ENCODE measurements around the gene CITED2. TPM values are rescaled to one million over a fixed set of nuclear protein-coding genes. Genes with fewer than 3 reads are reported as not detected.

Gene CITED2
- total and polyA plus RNA-seq, 8 donors, result 15.3 to 102 (median 35.1) TPM

GRCh38 chr6:139330306-139330705 is 44.1 kb downstream of the CITED2 start:
- Histone ChIP-seq H3K36me3 (no peaks in the 10 kb centered on the region), H3K9me3 (no peaks in the 10 kb centered on the region), H3K27me3 (no peaks in the 10 kb centered on the region), H3K4me3 (no peak overlapping the region), H3K4me1 (peaks cover 0 to 3% (median 2%) of the 10 kb centered on the region in 4 donors), H3K27ac (no peak overlapping the region)
- no peak for DNase-seq
- intact Hi-C loops (cut with DNase I; ENCODE audit: low total_unique reads), result no loop called here
- 85 to 92% (median 89%) methylated on average over 5 of the region's 5 CpGs for WGBS, 5 donors
- TF ChIP-seq POLR2A (IDR thresholded peaks at IDR 0.05) (no peak), POLR2AphosphoS5 (IDR thresholded peaks at IDR 0.05) (no peak), EP300 (IDR thresholded peaks at IDR 0.05) (no peak)
- TF ChIP-seq, protein P1, sequence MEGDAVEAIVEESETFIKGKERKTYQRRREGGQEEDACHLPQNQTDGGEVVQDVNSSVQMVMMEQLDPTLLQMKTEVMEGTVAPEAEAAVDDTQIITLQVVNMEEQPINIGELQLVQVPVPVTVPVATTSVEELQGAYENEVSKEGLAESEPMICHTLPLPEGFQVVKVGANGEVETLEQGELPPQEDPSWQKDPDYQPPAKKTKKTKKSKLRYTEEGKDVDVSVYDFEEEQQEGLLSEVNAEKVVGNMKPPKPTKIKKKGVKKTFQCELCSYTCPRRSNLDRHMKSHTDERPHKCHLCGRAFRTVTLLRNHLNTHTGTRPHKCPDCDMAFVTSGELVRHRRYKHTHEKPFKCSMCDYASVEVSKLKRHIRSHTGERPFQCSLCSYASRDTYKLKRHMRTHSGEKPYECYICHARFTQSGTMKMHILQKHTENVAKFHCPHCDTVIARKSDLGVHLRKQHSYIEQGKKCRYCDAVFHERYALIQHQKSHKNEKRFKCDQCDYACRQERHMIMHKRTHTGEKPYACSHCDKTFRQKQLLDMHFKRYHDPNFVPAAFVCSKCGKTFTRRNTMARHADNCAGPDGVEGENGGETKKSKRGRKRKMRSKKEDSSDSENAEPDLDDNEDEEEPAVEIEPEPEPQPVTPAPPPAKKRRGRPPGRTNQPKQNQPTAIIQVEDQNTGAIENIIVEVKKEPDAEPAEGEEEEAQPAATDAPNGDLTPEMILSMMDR (IDR thresholded peaks at IDR 0.05), result no peak

DNA sequence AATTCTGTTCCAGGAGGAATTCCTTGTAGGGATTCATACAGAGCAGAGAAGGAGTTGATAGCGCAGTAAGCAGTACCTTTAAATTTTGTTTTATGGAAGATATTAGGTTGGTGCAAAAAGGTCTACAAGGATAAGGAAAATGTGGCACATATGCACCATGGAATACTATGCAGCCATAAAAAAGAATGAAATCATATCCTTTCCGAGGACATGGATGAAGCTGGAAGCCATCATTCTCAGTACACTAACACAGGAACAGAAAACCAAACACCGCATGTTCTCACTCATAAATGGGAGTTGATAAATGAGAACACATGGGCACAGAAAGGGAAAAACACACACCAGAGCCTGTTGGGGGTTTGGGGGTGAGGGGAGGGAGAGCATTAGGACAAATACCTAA is 45.2 kb downstream of the CITED2 start:
- Histone ChIP-seq H3K36me3 (no peaks in the 10 kb centered on the region), H3K27ac (no peak overlapping the region), H3K4me3 (no peak overlapping the region), H3K9me3 (no peaks in the 10 kb centered on the region), H3K4me1 (peaks cover 0 to 13% (median 8%) of the 10 kb centered on the region in 4 donors), H3K27me3 (no peaks in the 10 kb centered on the region)
- no peak for TF ChIP-seq POLR2A (IDR thresholded peaks at IDR 0.05)
- TF ChIP-seq POLR2AphosphoS5 (IDR thresholded peaks at IDR 0.05), result no peak
- TF ChIP-seq EP300 (IDR thresholded peaks at IDR 0.05), result no peak
- TF ChIP-seq, protein P1 (IDR thresholded peaks at IDR 0.05), result no peak
- 91 to 98% (median 98%) methylated on average over 3 of the region's 3 CpGs for WGBS, 5 donors
- intact Hi-C loops (cut with DNase I; ENCODE audit: low total_unique reads), result no loop called here
- no peak for DNase-seq

GRCh38 chr6:139327038-139327437 is 47.4 kb downstream of the CITED2 start:
- Histone ChIP-seq H3K4me1 (peaks cover 0 to 18% (median 8%) of the 10 kb centered on the region in 4 donors), H3K4me3 (no peak overlapping the region), H3K36me3 (no peaks in the 10 kb centered on the region), H3K27ac (no peak overlapping the region), H3K9me3 (no peaks in the 10 kb centered on the region), H3K27me3 (no peaks in the 10 kb centered on the region)
- TF ChIP-seq POLR2A (IDR thresholded peaks at IDR 0.05), result no peak
- TF ChIP-seq POLR2AphosphoS5 (IDR thresholded peaks at IDR 0.05), result no peak
- TF ChIP-seq, protein P1 (IDR thresholded peaks at IDR 0.05), result no peak
- TF ChIP-seq EP300 (IDR thresholded peaks at IDR 0.05), result no peak
- 92 to 96% (median 95%) methylated on average over 5 of the region's 5 CpGs for WGBS, 5 donors
- intact Hi-C loops (cut with DNase I; ENCODE audit: low total_unique reads), result no loop called here
- no peak for DNase-seq

DNA sequence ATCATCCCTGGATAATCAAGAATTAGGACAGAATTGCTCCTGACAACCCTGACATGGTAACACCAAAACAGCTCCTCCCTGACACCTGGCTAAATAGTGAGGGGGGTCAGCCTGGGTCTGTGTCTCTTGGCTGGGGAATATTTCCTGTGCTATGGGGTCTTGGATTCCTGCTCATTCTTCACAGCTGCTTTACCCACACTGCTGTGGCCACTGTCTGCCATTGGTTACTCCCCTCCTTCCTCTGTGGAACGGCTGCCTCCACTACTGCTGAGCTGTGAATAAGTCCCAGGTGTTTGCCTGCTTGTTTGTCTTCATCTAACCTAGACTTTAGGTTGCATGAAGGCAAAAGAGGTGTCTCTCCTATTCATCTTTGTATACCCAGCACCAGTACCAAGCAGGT is 48.8 kb downstream of the CITED2 start:
- intact Hi-C loops (cut with DNase I; ENCODE audit: low total_unique reads), result no loop called here
- peaks cover 0 to 18% (median 8%) of the 10 kb centered on the region in 4 donors for H3K4me1 ChIP-seq
- DNase-seq, result no peak
- H3K9me3 ChIP-seq, result no peaks in the 10 kb centered on the region
- WGBS, 5 donors, result 39 to 69% (median 50%) methylated on average over 1 of the region's 1 CpG
- H3K4me3 ChIP-seq, result no peak overlapping the region
- H3K36me3 ChIP-seq, result no peaks in the 10 kb centered on the region
- H3K27me3 ChIP-seq, result no peaks in the 10 kb centered on the region
- peak overlapping the region in 2 of 5 donors; percentile 13 to 82 for H3K27ac ChIP-seq
- TF ChIP-seq POLR2A (IDR thresholded peaks at IDR 0.05), result no peak
- TF ChIP-seq EP300 (IDR thresholded peaks at IDR 0.05), result no peak
- TF ChIP-seq, protein P1 (IDR thresholded peaks at IDR 0.05), result no peak
- TF ChIP-seq POLR2AphosphoS5 (IDR thresholded peaks at IDR 0.05), result no peak
